HepG2 (cell line): Measurements from ENCODE around the gene KCNJ6. TPM values are rescaled to one million over a fixed set of nuclear protein-coding genes. Genes with fewer than 3 reads are reported as not detected.

Experiments
- ATAC-seq: fragments of 200-7000 bp; cut with Tn5 transposase; 3 replicates; pipeline ENCODE4 v1.9.1; 2020; ENCODE audit warnings: mild to moderate bottlenecking, moderate library complexity
- BruUV-seq: library from RNA; stranded (reverse); fragments of 400-500 nt; replicated peaks from 2 replicates; lab custom pipeline; 2021; lab: Mats Ljungman, UMichigan
- CTCF ChIA-PET: fragments of 300-600 bp; formaldehyde crosslinking; extraction: SDS; loops from one replicate; lab custom pipeline; 2021; ENCODE audit warnings: low total read pairs, inconsistent platforms, low intra/inter-chr PET ratio; lab: Yijun Ruan, JAX
- POLR2A ChIA-PET: fragments of 350-600 bp; sonication (Branson Sonifier 250); formaldehyde crosslinking; loops from one replicate; lab custom pipeline; 2020; ENCODE audit warnings: antibody characterized with exemption, inconsistent platforms; lab: Yijun Ruan, JAX
- DNase-seq: peaks from one replicate; pipeline ENCODE4 v3.0.0-alpha.2; 2015; ENCODE audit warnings: low spot score
- FAIRE-seq: peaks from 3 replicates; lab custom pipeline; 2011; peaks lifted over from hg19 to GRCh38; lab: Jason Lieb, UNC
- H2AFZ ChIP-seq: one replicate; pipeline ENCODE4 v1.6.1; 2011; ENCODE audit warnings: low read length, inconsistent platforms
- H3K27ac ChIP-seq: fragments of 300-600 bp; 3 replicates; pipeline ENCODE4 v1.8.0; 2011; ENCODE audit warnings: mixed run types, mild to moderate bottlenecking, mixed read lengths, low read length, inconsistent platforms; ENCODE audit not compliant: insufficient read depth; ENCODE audit errors: extremely low read length
- H3K27me3 ChIP-seq, 2 experiments: fragments of 200-600 bp in 1 of 2; 2 replicates in 1 of 2; 3 replicates in 1 of 2; pipeline versions ENCODE4 v1.6.0 to v1.8.0; 2011; ENCODE audit warnings: low read length in 2 of 2, mild to moderate bottlenecking in 2 of 2, moderate library complexity in 2 of 2, inconsistent platforms in 1 of 2; ENCODE audit not compliant: insufficient read depth in 2 of 2, control insufficient read depth in 1 of 2
- H3K36me3 ChIP-seq, 2 experiments: fragments of 200-600 bp in 1 of 2; replicated peaks in 1 of 2; 2 replicates in 1 of 2; 3 replicates in 1 of 2; pipeline versions ENCODE4 v1.5.1 to v1.8.0; 2011; ENCODE audit warnings: low read length in 2 of 2, inconsistent platforms in 1 of 2; ENCODE audit not compliant: insufficient read depth in 2 of 2, control insufficient read depth in 1 of 2
- H3K4me1 ChIP-seq: 2 replicates; pipeline ENCODE4 v1.5.1; 2012; ENCODE audit warnings: low read length, inconsistent platforms; ENCODE audit not compliant: insufficient read depth
- H3K4me2 ChIP-seq: 2 replicates; pipeline ENCODE4 v1.6.0; 2011; ENCODE audit warnings: low read depth, low read length, inconsistent platforms
- H3K4me3 ChIP-seq, 3 experiments: fragments of 200-600 bp in 1 of 3; sonication (generic), shearing (Covaris generic) in 1 of 3; replicated peaks in 1 of 3; 2 replicates each; pipeline ENCODE4 v1.5.1; 2011 to 2016; ENCODE audit warnings: low read length in 3 of 3, inconsistent platforms in 2 of 3, low read depth in 2 of 3, mild to moderate bottlenecking in 2 of 3, control low read depth in 1 of 3, mixed read lengths in 1 of 3; ENCODE audit not compliant: insufficient read depth in 1 of 3
- H3K79me2 ChIP-seq: one replicate; pipeline ENCODE4 v1.6.1; 2011; ENCODE audit warnings: low read length, inconsistent platforms; ENCODE audit not compliant: insufficient read depth
- H3K9ac ChIP-seq: 2 replicates; pipeline ENCODE4 v1.6.0; 2011; ENCODE audit warnings: mild to moderate bottlenecking, low read depth, low read length, inconsistent platforms; ENCODE audit not compliant: insufficient read depth
- H3K9me3 ChIP-seq: 2 replicates; pipeline ENCODE4 v1.5.1; 2012; ENCODE audit warnings: mild to moderate bottlenecking, low read length
- H4K20me1 ChIP-seq: 2 replicates; pipeline ENCODE4 v1.6.0; 2011; ENCODE audit warnings: inconsistent platforms, mild to moderate bottlenecking, low read length, moderate library complexity; ENCODE audit not compliant: insufficient read depth
- KMT2B ChIP-seq: IDR thresholded peaks from 2 replicates; pipeline ENCODE4 v1.6.1; 2016; ENCODE audit warnings: missing genetic modification reagents, missing compliant biosample characterization
- NCOA2 ChIP-seq: sonication (generic); formaldehyde crosslinking; IDR thresholded peaks from 2 replicates; pipeline ENCODE4 v1.8.0; 2022; ENCODE audit warnings: inconsistent platforms
- SRY ChIP-seq: sonication (generic); formaldehyde crosslinking; IDR thresholded peaks from 2 replicates; pipeline ENCODE4 v1.8.0; 2022; ENCODE audit warnings: mild to moderate bottlenecking, missing genetic modification reagents
- ZBTB25 ChIP-seq: IDR thresholded peaks from 2 replicates; pipeline ENCODE4 v1.6.1; 2018; ENCODE audit warnings: missing genetic modification reagents
- ZMYM3 ChIP-seq: sonication (generic); formaldehyde crosslinking; IDR thresholded peaks from 2 replicates; pipeline ENCODE4 v1.5.1; 2020; ENCODE audit warnings: mild to moderate bottlenecking, missing genetic modification reagents
- ZNF17 ChIP-seq: sonication (generic); formaldehyde crosslinking; IDR thresholded peaks from 2 replicates; pipeline ENCODE4 v1.5.0; 2020; ENCODE audit warnings: mild to moderate bottlenecking, missing genetic modification reagents
- ZNF230 ChIP-seq: sonication (generic); formaldehyde crosslinking; IDR thresholded peaks from 2 replicates; pipeline ENCODE4 v1.4.0; 2020; ENCODE audit warnings: mild to moderate bottlenecking, missing genetic modification reagents
- ZNF33B ChIP-seq: sonication (generic); formaldehyde crosslinking; IDR thresholded peaks from 2 replicates; pipeline ENCODE4 v1.5.1; 2020; ENCODE audit warnings: mild to moderate bottlenecking, missing genetic modification reagents
- ZNF468 ChIP-seq: sonication (generic); formaldehyde crosslinking; IDR thresholded peaks from 2 replicates; pipeline ENCODE4 v1.8.0; 2022; ENCODE audit warnings: mild to moderate bottlenecking, moderate library complexity, missing genetic modification reagents
- ZNF788 ChIP-seq: sonication (generic); formaldehyde crosslinking; IDR thresholded peaks from 2 replicates; pipeline ENCODE4 v1.5.0; 2020; ENCODE audit warnings: mild to moderate bottlenecking, missing genetic modification reagents, borderline replicate concordance
- WGBS: methylation state at CpG from one replicate; pipeline ENCODE4 v1.1.6; 2017; ENCODE audit warnings: low lambda C conversion rate; 5-methylcytosine and 5-hydroxymethylcytosine counted together
- in situ Hi-C: cut with HindIII; loops from 2 replicates; pipeline ENCODE4 v1.10.0; 2017; ENCODE audit warnings: low pct_unique_long_range_greater_than_20kb; ENCODE audit not compliant: extremely low pct_ligation_motif_present
- intact Hi-C: fragments of 100-400 bp; cut with micrococcal nuclease; formaldehyde crosslinking; loops from one replicate; pipeline ENCODE4 v1.10.0; 2022; ENCODE audit not compliant: unreplicated experiment
- polyA plus RNA-seq, 8 experiments: library from polyadenylated mRNA; depleted of rRNA in 3 of 8; stranded (reverse) in 7 of 8; unstranded in 1 of 8; fragments of >200 nt; fragmentation: Illumina TruSeq in 4 of 8; extraction: Trizol in 4 of 8; gene quantifications; 2 replicates each; pipeline versions ENCODE4 v1.2.1 to v1.2.3, GENCODE V29; 2011 to 2016; ENCODE audit warnings: low read depth in 4 of 8, missing spikeins in 1 of 8, mixed read lengths in 1 of 8; ENCODE audit not compliant: insufficient read depth in 1 of 8
- total RNA-seq, 5 experiments: library from RNA; depleted of rRNA; stranded (reverse); fragments of >200 nt; fragmentation: Illumina TruSeq; extraction: Trizol; gene quantifications; 2 replicates each; pipeline ENCODE4 v1.2.3, GENCODE V29; 2016; ENCODE audit warnings: low read depth in 1 of 5
- TF ChIP-seq, protein P1 (sequence below): sonication (generic); formaldehyde crosslinking; IDR thresholded peaks from 2 replicates; pipeline ENCODE4 v1.9.0; 2021; ENCODE audit warnings: missing genetic modification reagents, borderline replicate concordance

Gene KCNJ6
- total and polyA plus RNA-seq, 2 of the 13 experiments (the other 11 are each of a cell fraction or from before 2014, with no cell fraction given): not detected

DNA sequence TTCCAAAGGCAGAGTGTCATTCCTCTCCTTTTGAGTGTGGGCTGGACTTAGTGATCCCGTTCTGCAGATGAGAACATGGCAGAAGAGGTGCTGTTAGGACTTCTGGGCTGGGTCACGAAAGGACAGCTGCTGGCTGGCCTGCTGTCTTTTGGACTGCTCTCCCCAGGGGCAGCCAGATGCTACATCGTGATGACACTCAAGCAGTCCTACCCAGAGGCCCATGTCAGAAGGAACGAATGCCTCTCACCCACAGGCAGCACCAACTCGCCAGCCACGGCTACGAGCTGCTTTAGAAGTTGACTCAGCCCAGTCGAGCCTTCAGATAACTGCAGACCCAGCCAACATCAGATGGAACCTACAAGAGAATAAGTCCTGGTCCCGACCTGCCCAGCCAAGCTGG is 156.5 kb downstream of the KCNJ6 start:
- no peaks in the 10 kb centered on the region for H3K4me1 ChIP-seq
- no peak overlapping the region for H2AFZ ChIP-seq
- ChIA-PET POLR2A (no interaction called here), CTCF (interaction anchor here (1.5 kb wide), 1 partner anchor 367 kb away, joined by 4 read pairs; no protein-coding TSS in a partner anchor)
- no peak for ATAC-seq
- no peaks in the 10 kb centered on the region for H3K36me3 ChIP-seq
- no peak for DNase-seq
- no peak overlapping the region for H3K9ac ChIP-seq
- WGBS: 6% methylated on average over 9 of the region's 9 CpGs
- TF ChIP-seq ZNF468: no peak
- no peak for TF ChIP-seq KMT2B (CRISPR knock-in tag)
- no peak for TF ChIP-seq ZNF788
- TF ChIP-seq ZNF17 (CRISPR knock-in tag): no peak
- TF ChIP-seq ZNF230 (CRISPR knock-in tag): no peak
- TF ChIP-seq SRY (CRISPR knock-in tag): no peak
- no peak for TF ChIP-seq NCOA2
- TF ChIP-seq, protein P1, sequence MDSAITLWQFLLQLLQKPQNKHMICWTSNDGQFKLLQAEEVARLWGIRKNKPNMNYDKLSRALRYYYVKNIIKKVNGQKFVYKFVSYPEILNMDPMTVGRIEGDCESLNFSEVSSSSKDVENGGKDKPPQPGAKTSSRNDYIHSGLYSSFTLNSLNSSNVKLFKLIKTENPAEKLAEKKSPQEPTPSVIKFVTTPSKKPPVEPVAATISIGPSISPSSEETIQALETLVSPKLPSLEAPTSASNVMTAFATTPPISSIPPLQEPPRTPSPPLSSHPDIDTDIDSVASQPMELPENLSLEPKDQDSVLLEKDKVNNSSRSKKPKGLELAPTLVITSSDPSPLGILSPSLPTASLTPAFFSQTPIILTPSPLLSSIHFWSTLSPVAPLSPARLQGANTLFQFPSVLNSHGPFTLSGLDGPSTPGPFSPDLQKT (CRISPR knock-in tag): no peak
- TF ChIP-seq ZMYM3 (CRISPR knock-in tag): no peak
- TF ChIP-seq ZBTB25 (CRISPR knock-in tag): no peak
- TF ChIP-seq ZNF33B (CRISPR knock-in tag): no peak
- BruUV-seq: no TSS peak
- no peaks in the 10 kb centered on the region for H3K79me2 ChIP-seq
- H3K4me2 ChIP-seq: no peak overlapping the region
- no peak overlapping the region for H3K4me3 ChIP-seq
- no peaks in the 10 kb centered on the region; a peak in 1 of 5 replicates for H3K27me3 ChIP-seq
- no peak for FAIRE-seq
- no peaks in the 10 kb centered on the region for H3K9me3 ChIP-seq
- no peaks in the 10 kb centered on the region for H4K20me1 ChIP-seq
- no peak overlapping the region for H3K27ac ChIP-seq
- in situ Hi-C loops: no loop called here
- intact Hi-C loops: no loop called here
